PC-3 (cell line): ENCODE measurements around the gene WDR82. TPM values are rescaled to one million over a fixed set of nuclear protein-coding genes. Genes with fewer than 3 reads are reported as not detected.

Experiments
- ATAC-seq: fragments of 200-7000 bp; cut with Tn5 transposase; 2 replicates; pipeline ENCODE4 v1.9.1; 2020; ENCODE audit warnings: mild to moderate bottlenecking, moderate library complexity
- BruUV-seq: library from RNA; stranded (reverse); fragments of 400-500 nt; replicated peaks from 2 replicates; lab custom pipeline; 2021; lab: Mats Ljungman, UMichigan
- CTCF ChIA-PET: fragments of 300-600 bp; sonication (Branson Sonifier 250); formaldehyde crosslinking; loops from one replicate; lab custom pipeline; 2022; ENCODE audit warnings: antibody characterized with exemption; lab: Charles Lee
- POLR2A ChIA-PET: fragments of 300-600 bp; sonication (Branson Sonifier 250); formaldehyde crosslinking; loops from one replicate; lab custom pipeline; 2022; ENCODE audit warnings: antibody characterized with exemption; ENCODE audit not compliant: unreplicated experiment; lab: Charles Lee
- DNase-seq: peaks from one replicate; pipeline ENCODE4 v3.0.0-alpha.2; 2015
- H2AFZ ChIP-seq: fragments of 300-600 bp; sonication (generic); 2 replicates; pipeline ENCODE4 v1.6.0; 2016; ENCODE audit warnings: antibody characterized with exemption, low read length
- H3F3A ChIP-seq: fragments of 300-600 bp; sonication (generic); one replicate; pipeline ENCODE4 v1.6.0; 2017; ENCODE audit warnings: antibody characterized with exemption, low read length, control low read depth, mild to moderate bottlenecking; ENCODE audit not compliant: unreplicated experiment
- H3K27ac ChIP-seq: fragments of 300-600 bp; sonication (generic); 2 replicates; pipeline ENCODE4 v1.5.1; 2016; ENCODE audit warnings: mild to moderate bottlenecking, low read length
- H3K27me3 ChIP-seq: fragments of 300-600 bp; sonication (generic); 2 replicates; pipeline ENCODE4 v1.6.1; 2016; ENCODE audit warnings: low read length, mixed read lengths
- H3K36me3 ChIP-seq: fragments of 300-600 bp; sonication (generic); 2 replicates; pipeline ENCODE4 v1.6.1; 2016; ENCODE audit warnings: low read depth, mixed run types, low read length, mixed read lengths
- H3K4me1 ChIP-seq: fragments of 300-600 bp; sonication (generic); 2 replicates; pipeline ENCODE4 v1.5.1; 2016; ENCODE audit warnings: low read length; ENCODE audit not compliant: insufficient read depth
- H3K4me2 ChIP-seq: fragments of 300-600 bp; sonication (generic); 2 replicates; pipeline ENCODE4 v1.6.0; 2016; ENCODE audit warnings: low read length
- H3K4me3 ChIP-seq: fragments of 300-600 bp; sonication (generic); 2 replicates; pipeline ENCODE4 v1.5.1; 2016; ENCODE audit warnings: mild to moderate bottlenecking, low read length, mixed read lengths
- H3K79me2 ChIP-seq: fragments of 300-600 bp; sonication (generic); 2 replicates; pipeline ENCODE4 v1.6.1; 2017; ENCODE audit warnings: low read length, mixed read lengths
- H3K9ac ChIP-seq: fragments of 300-600 bp; sonication (generic); 2 replicates; pipeline ENCODE4 v1.6.0; 2016; ENCODE audit warnings: mild to moderate bottlenecking, low read length
- H3K9me2 ChIP-seq: fragments of 300-600 bp; sonication (generic); replicated peaks from 2 replicates; pipeline ENCODE4 v1.6.1; 2016; ENCODE audit warnings: mixed run types, low read length, mixed read lengths
- H3K9me3 ChIP-seq: fragments of 300-600 bp; sonication (generic); 2 replicates; pipeline ENCODE4 v1.6.1; 2016; ENCODE audit warnings: low read length, mixed read lengths
- H4K20me1 ChIP-seq: fragments of 300-600 bp; sonication (generic); 2 replicates; pipeline ENCODE4 v1.6.1; 2016; ENCODE audit warnings: low read length, mixed read lengths
- CTCF ChIP-seq: fragments of 300-600 bp; sonication (generic); conservative IDR thresholded peaks from 2 replicates; pipeline ENCODE4 v1.5.1; 2017; ENCODE audit warnings: antibody characterized with exemption, low read depth, mild to moderate bottlenecking, low read length
- EZH2 ChIP-seq: fragments of 300-600 bp; sonication (generic); IDR thresholded peaks from one replicate; pipeline ENCODE4 v1.6.1; 2017; ENCODE audit warnings: antibody characterized with exemption, mild to moderate bottlenecking, low read length; ENCODE audit not compliant: unreplicated experiment
- EZH2phosphoT487 ChIP-seq: fragments of 300-600 bp; sonication (generic); IDR thresholded peaks from 2 replicates; pipeline ENCODE4 v1.6.1; 2018; ENCODE audit warnings: mild to moderate bottlenecking, antibody characterized with exemption, low read length, borderline replicate concordance
- intact Hi-C: fragments of 100-400 bp; cut with micrococcal nuclease; formaldehyde crosslinking; loops from 2 replicates; pipeline ENCODE4 v1.9.0; 2023
- total RNA-seq: library from RNA; depleted of rRNA; stranded (reverse); fragments of >200 nt; gene quantifications from 2 replicates; pipeline ENCODE4 v1.2.3, GENCODE V29; 2014

Gene WDR82
- total RNA-seq, 1 experiment from 2014 or later: 56.4 TPM

DNA sequence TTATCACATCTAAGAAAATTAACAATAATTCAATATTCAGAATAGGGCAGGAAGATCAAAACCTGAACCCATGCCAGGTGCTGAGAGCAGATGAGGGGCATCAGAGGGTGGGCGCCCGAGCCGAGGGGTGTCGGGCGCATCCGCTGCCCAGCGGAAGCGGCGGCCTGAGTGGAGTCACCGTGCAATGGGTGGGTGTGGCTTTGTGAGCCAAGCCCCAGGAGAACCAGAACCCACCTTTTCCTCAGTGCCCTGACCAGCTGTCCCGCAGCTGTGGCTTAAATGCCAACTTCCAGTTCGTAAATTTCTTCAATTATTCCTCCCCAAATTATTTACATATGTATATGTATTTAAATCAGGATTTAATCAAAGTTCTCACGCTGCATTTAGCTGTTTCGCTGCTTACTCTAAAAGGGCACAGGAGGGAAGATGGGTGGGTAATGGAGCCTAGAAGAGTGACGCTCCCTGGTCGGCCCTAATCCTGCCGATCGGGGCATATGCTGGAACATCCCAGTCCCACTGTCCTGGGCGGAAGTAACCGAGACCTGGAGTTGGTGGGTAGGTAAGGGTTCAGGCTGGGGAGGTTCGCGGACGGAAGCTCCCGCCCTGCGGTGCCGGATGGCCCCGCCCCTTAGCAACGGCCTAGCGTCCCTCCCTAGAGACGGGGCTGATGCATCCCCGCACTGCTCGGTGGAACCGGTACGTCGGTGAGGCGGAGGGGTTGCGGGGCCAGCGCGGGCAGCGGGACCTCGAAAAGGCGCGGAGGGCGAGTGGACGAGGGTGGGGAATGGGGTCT lies 39.0 kb upstream of the WDR82 start:
- no peaks in the 10 kb centered on the region for H3K9me2 ChIP-seq
- no peaks in the 10 kb centered on the region for H3K9me3 ChIP-seq
- H3K27me3 ChIP-seq: no peaks in the 10 kb centered on the region
- no TSS peak for BruUV-seq
- H3F3A ChIP-seq: no peaks in the 10 kb centered on the region
- intact Hi-C loops: no loop called here
- H3K4me3 ChIP-seq: no peak overlapping the region
- no peak overlapping the region for H3K27ac ChIP-seq
- CTCF ChIA-PET: no interaction called here
- POLR2A ChIA-PET: no interaction called here
- no peaks in the 10 kb centered on the region for H3K79me2 ChIP-seq
- TF ChIP-seq EZH2 (no peak), EZH2phosphoT487 (no peak), CTCF (no peak)
- no peak overlapping the region for H3K9ac ChIP-seq
- ATAC-seq: no peak
- no peak for DNase-seq
- H3K4me1 ChIP-seq: peaks cover 10% of the 10 kb centered on the region
- H3K4me2 ChIP-seq: no peak overlapping the region
- H4K20me1 ChIP-seq: no peaks in the 10 kb centered on the region
- H2AFZ ChIP-seq: no peak overlapping the region
- no peaks in the 10 kb centered on the region for H3K36me3 ChIP-seq

DNA sequence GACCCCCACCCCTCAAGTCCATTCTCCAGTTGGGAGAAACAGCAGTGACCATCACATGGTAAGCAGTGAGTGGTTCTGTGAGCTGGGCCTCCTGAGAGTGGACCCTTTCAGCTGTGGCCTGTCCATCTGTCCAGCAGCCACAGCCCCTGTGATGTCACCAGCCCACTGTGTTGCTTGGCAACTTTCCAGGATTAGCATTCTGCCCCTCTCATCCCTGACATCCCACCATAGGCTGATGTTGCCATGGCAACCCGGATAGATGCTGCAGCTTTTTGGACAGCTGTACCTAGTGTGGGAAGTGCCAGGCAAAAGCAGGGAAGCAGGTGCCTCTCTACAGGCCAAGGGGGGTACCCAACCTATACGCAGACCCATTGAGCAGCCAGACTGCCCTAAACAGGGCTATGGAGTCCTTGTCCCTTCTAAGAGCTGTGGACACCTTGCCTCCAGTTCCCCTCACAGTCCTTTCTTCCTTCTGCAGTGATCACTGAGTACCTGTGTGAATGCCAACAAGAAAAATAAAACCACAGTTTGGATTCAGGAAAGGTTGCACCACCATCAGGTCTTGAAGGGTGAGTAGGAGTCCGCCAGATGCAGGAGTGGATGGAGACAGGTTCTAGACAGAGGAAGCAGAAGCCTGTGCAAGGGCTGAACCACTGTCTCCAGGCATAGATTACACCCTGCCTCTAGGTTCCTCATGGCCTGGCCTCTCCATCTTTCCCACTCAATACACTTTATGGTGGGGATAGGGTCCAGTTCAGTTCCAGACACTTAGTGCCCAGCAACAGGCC lies 37.7 kb upstream of the WDR82 start, which contains the start of gene DNAH1:
Gene DNAH1 (plus strand): TSS at position 343 of the 788 bp plus-strand sequence. CDS start 6,124 bp downstream, outside the sequence.
- no peak for TF ChIP-seq EZH2phosphoT487
- no peak for TF ChIP-seq EZH2
- TF ChIP-seq CTCF: no peak
- Histone ChIP-seq H3K79me2 (no peaks in the 10 kb centered on the region), H3K27me3 (no peaks in the 10 kb centered on the region), H3K4me2 (no peak within 1 kb of the TSS), H4K20me1 (no peaks in the 10 kb centered on the region), H3K27ac (no peak within 1 kb of the TSS), H3K36me3 (no peaks in the 10 kb centered on the region), H3K9ac (no peak within 1 kb of the TSS), H3K9me2 (no peaks in the 10 kb centered on the region), H2AFZ (no peak within 1 kb of the TSS), H3K4me3 (no peak within 1 kb of the TSS), H3K4me1 (peaks cover 10% of the 10 kb centered on the region), H3F3A (no peaks in the 10 kb centered on the region), H3K9me3 (no peaks in the 10 kb centered on the region)
- intact Hi-C loops: no loop called here
- BruUV-seq: no TSS peak
- ATAC-seq (no peak), DNase-seq (no peak)
- ChIA-PET CTCF (no interaction called here), POLR2A (no interaction called here)
